ENCODE data around the gene ERAS. TPM values are rescaled to one million over a fixed set of nuclear protein-coding genes. Genes with fewer than 3 reads are reported as not detected.

Gene ERAS
- total and polyA plus RNA-seq, 2 of the 13 experiments (the other 11 are each of a cell fraction or from before 2014, with no cell fraction given), result 0.21 to 0.22 TPM

DNA sequence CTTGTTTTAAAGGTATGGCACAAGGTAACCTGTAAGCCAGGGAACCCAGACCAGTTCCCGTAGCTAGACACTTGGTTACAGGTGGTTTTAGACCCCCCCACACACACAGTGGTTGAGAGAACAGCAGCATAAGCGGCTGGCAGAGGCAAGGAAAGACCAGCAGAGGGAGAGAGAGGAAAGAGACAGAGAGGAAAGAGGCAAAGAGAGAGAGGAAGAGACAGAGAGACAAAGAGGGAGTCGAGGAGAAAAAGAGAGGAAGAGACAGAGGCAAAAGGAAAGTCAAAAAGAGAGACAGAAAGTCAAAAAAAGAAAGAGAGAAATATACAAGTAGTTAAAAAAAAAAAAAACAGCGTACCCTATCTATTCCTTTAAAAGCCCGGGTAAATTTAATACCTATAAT, 28.6 kb downstream of the ERAS start (continued):
- TF ChIP-seq HHEX (CRISPR knock-in tag; IDR thresholded peaks at IDR 0.05) (no peak), ARNT (IDR thresholded peaks at IDR 0.05) (no peak), HDAC1 (CRISPR knock-in tag; IDR thresholded peaks at IDR 0.05) (no peak), KAT2B (IDR thresholded peaks at IDR 0.05; ENCODE audit: borderline replicate concordance, low read depth, low read length) (no peak), MBD4 (IDR thresholded peaks at IDR 0.05; ENCODE audit: borderline replicate concordance, low read length) (no peak), TOPORS (CRISPR knock-in tag; IDR thresholded peaks at IDR 0.05) (no peak), MLLT10 (CRISPR knock-in tag; IDR thresholded peaks at IDR 0.05) (no peak), KLF13 (CRISPR knock-in tag; IDR thresholded peaks at IDR 0.05) (no peak), FOXA3 (CRISPR knock-in tag; IDR thresholded peaks at IDR 0.05) (no peak), SIX4 (CRISPR knock-in tag; IDR thresholded peaks at IDR 0.05) (no peak), CAMTA2 (CRISPR knock-in tag; IDR thresholded peaks at IDR 0.05; ENCODE audit: borderline replicate concordance) (no peak), SOX13 (IDR thresholded peaks at IDR 0.05) (no peak), SOX13 (CRISPR knock-in tag; conservative IDR thresholded peaks at IDR 0.05 in 1 of 2, IDR thresholded peaks at IDR 0.05 in 1 of 2) (no peak), ZNF343 (CRISPR knock-in tag; IDR thresholded peaks at IDR 0.05) (no peak)
- TF ChIP-seq, protein P1, sequence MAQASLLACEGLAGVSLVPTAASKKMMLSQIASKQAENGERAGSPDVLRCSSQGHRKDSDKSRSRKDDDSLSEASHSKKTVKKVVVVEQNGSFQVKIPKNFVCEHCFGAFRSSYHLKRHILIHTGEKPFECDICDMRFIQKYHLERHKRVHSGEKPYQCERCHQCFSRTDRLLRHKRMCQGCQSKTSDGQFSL (CRISPR knock-in tag; IDR thresholded peaks at IDR 0.05), result peak; percentile 48; the same call in 1 of the 2 replicates
- TF ChIP-seq, protein P2, sequence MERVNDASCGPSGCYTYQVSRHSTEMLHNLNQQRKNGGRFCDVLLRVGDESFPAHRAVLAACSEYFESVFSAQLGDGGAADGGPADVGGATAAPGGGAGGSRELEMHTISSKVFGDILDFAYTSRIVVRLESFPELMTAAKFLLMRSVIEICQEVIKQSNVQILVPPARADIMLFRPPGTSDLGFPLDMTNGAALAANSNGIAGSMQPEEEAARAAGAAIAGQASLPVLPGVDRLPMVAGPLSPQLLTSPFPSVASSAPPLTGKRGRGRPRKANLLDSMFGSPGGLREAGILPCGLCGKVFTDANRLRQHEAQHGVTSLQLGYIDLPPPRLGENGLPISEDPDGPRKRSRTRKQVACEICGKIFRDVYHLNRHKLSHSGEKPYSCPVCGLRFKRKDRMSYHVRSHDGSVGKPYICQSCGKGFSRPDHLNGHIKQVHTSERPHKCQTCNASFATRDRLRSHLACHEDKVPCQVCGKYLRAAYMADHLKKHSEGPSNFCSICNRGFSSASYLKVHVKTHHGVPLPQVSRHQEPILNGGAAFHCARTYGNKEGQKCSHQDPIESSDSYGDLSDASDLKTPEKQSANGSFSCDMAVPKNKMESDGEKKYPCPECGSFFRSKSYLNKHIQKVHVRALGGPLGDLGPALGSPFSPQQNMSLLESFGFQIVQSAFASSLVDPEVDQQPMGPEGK (CRISPR knock-in tag; IDR thresholded peaks at IDR 0.05), result 0 out of 2 replicates have a peak, but pooled peaks have one; percentile 30
- TF ChIP-seq, protein P3, sequence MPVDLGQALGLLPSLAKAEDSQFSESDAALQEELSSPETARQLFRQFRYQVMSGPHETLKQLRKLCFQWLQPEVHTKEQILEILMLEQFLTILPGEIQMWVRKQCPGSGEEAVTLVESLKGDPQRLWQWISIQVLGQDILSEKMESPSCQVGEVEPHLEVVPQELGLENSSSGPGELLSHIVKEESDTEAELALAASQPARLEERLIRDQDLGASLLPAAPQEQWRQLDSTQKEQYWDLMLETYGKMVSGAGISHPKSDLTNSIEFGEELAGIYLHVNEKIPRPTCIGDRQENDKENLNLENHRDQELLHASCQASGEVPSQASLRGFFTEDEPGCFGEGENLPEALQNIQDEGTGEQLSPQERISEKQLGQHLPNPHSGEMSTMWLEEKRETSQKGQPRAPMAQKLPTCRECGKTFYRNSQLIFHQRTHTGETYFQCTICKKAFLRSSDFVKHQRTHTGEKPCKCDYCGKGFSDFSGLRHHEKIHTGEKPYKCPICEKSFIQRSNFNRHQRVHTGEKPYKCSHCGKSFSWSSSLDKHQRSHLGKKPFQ (CRISPR knock-in tag; IDR thresholded peaks at IDR 0.05; ENCODE audit: insufficient replicate concordance), result no peak
- TF ChIP-seq, protein P4, sequence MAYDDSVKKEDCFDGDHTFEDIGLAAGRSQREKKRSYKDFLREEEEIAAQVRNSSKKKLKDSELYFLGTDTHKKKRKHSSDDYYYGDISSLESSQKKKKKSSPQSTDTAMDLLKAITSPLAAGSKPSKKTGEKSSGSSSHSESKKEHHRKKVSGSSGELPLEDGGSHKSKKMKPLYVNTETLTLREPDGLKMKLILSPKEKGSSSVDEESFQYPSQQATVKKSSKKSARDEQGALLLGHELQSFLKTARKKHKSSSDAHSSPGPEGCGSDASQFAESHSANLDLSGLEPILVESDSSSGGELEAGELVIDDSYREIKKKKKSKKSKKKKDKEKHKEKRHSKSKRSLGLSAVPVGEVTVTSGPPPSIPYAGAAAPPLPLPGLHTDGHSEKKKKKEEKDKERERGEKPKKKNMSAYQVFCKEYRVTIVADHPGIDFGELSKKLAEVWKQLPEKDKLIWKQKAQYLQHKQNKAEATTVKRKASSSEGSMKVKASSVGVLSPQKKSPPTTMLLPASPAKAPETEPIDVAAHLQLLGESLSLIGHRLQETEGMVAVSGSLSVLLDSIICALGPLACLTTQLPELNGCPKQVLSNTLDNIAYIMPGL (CRISPR knock-in tag; IDR thresholded peaks at IDR 0.05; ENCODE audit: borderline replicate concordance in 1 of 2, low read depth in 1 of 2), result no peak
- TF ChIP-seq, protein P5, sequence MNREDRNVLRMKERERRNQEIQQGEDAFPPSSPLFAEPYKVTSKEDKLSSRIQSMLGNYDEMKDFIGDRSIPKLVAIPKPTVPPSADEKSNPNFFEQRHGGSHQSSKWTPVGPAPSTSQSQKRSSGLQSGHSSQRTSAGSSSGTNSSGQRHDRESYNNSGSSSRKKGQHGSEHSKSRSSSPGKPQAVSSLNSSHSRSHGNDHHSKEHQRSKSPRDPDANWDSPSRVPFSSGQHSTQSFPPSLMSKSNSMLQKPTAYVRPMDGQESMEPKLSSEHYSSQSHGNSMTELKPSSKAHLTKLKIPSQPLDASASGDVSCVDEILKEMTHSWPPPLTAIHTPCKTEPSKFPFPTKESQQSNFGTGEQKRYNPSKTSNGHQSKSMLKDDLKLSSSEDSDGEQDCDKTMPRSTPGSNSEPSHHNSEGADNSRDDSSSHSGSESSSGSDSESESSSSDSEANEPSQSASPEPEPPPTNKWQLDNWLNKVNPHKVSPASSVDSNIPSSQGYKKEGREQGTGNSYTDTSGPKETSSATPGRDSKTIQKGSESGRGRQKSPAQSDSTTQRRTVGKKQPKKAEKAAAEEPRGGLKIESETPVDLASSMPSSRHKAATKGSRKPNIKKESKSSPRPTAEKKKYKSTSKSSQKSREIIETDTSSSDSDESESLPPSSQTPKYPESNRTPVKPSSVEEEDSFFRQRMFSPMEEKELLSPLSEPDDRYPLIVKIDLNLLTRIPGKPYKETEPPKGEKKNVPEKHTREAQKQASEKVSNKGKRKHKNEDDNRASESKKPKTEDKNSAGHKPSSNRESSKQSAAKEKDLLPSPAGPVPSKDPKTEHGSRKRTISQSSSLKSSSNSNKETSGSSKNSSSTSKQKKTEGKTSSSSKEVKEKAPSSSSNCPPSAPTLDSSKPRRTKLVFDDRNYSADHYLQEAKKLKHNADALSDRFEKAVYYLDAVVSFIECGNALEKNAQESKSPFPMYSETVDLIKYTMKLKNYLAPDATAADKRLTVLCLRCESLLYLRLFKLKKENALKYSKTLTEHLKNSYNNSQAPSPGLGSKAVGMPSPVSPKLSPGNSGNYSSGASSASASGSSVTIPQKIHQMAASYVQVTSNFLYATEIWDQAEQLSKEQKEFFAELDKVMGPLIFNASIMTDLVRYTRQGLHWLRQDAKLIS (CRISPR knock-in tag; IDR thresholded peaks at IDR 0.05), result no peak
- TF ChIP-seq, protein P6, sequence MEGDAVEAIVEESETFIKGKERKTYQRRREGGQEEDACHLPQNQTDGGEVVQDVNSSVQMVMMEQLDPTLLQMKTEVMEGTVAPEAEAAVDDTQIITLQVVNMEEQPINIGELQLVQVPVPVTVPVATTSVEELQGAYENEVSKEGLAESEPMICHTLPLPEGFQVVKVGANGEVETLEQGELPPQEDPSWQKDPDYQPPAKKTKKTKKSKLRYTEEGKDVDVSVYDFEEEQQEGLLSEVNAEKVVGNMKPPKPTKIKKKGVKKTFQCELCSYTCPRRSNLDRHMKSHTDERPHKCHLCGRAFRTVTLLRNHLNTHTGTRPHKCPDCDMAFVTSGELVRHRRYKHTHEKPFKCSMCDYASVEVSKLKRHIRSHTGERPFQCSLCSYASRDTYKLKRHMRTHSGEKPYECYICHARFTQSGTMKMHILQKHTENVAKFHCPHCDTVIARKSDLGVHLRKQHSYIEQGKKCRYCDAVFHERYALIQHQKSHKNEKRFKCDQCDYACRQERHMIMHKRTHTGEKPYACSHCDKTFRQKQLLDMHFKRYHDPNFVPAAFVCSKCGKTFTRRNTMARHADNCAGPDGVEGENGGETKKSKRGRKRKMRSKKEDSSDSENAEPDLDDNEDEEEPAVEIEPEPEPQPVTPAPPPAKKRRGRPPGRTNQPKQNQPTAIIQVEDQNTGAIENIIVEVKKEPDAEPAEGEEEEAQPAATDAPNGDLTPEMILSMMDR (CRISPR knock-in tag; IDR thresholded peaks at IDR 0.05), result peak; percentile 50

Measured in HepG2 (cell line).